ENCODE measurements around the gene DEXI. TPM values are rescaled to one million over a fixed set of nuclear protein-coding genes. Genes with fewer than 3 reads are reported as not detected.
"Not testable (repeated sequence)": the region's sequence is repeated elsewhere in the genome, so short reads cannot be mapped to it uniquely, and the experiment has no call there.

The DEXI gene
- total RNA-seq, 1 experiment from 2014 or later: 65.9 TPM

DNA sequence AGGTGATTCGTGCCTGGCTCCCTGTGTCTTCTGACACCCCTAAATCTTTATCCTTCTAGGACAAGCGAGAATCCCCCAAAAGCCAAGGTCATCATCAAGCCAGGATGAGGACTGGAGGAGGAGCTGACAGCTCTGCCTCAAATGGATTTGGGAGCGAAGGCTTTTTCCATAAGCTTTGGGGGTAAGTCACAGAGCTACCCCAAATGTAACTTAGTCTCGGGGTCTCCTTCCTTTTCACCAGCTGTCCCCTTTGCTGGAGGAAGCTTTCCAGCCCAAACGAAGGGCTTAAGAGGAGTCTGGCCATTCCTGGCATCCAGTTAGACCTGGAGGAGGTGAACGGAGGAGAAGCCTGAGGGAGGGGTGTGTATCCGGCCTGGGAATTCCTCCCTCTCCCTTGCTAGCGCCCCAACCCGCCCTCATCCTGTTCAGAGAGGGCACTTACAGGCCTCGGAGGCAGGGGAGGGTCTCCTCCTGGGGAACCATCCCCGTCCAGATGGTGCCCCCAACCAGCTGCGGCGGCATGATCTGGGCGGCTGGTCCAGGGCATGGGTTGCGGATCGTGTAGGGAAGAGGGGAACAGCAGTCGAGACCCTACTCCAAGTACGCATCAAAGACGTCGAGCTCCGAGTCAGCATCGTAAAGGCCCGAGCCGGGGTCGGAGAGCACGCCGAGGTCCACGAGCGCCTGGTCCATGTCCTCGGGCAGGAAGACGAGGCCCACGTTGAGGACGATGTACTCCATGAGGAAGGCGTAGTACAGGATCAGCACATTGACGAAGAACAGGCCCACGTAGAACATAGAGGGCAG, 938 bp downstream of the DEXI start:
- DNase-seq (ENCODE audit: low spot score): no peak

DNA sequence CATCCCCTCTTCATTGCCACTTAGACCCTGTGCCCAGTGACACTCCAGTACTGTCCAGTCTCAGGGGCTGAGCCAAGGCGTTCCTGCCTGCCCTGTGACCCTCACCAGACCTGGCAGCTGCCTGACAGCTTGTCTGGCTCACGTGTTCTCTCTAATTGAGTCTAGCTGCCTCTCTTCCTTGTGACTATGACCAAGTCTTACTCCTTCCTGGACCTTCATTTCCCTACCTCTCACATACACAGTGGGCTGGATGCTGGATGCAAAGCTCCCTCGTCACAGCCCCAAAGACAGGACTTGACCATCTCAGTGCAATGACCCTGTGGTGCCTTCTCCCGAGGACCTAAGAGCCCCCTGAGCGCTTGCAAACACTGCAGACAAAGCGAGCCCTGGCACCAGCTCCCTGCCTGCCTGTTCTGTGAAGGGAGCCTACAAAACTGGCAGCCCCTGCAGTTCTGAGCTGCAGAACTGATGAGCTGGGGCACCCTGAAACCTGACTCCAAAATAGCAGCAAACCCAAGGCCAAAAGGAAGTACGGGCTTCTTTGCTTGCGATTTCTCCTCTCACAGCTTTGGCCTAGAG, 1.7 kb downstream of the DEXI start:
- no peak for DNase-seq (ENCODE audit: low spot score)

GRCh38 chr16:10939649-10940234, 2.5 kb downstream of the DEXI start:
- DNase-seq (ENCODE audit: low spot score): no peak

- no peak for DNase-seq (ENCODE audit: low spot score)
Measured at GRCh38 chr16:10938796-10939648, 3.2 kb downstream of the DEXI start.

GRCh38 chr16:10938321-10938720, 3.9 kb downstream of the DEXI start:
- no peak for DNase-seq (ENCODE audit: low spot score)

DNA sequence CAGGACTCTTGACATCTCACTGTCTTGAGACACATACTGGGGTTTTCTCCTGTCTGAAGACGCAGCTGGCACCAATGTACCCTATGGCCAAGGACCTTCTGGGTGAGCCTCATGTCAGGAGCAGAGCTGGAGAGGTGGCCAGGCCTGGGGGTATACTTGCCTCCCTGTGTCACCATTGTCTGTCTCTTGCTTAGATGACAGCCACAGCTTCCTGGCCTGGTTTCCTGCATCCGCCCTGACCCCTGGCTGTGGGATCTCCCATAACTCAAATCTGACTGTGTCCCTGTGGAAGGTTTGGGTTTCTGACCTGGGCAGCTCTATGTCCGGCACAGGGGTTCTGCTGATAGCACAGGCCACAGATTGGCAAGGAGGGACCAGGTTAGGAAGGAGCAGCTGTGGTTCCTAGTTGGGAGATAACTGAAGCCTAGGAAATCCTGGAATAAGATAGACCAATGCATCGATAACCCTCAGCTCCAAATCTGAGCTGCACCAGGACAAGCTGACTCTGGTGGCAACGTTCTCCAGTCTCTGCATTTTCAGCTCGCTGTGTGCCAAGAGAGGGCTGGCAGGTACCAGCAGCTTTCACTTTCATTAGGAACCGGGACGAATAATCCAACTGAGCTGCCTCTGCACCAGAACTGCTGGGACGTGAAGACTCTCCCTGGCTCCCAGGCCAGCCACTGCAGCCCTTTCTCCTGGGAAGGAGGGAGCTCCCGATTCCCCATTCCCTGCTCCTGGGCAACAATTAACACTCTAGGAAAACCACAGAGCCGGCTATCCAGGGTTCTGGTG, 5.0 kb downstream of the DEXI start:
- DNase-seq (ENCODE audit: low spot score): no peak

DNA sequence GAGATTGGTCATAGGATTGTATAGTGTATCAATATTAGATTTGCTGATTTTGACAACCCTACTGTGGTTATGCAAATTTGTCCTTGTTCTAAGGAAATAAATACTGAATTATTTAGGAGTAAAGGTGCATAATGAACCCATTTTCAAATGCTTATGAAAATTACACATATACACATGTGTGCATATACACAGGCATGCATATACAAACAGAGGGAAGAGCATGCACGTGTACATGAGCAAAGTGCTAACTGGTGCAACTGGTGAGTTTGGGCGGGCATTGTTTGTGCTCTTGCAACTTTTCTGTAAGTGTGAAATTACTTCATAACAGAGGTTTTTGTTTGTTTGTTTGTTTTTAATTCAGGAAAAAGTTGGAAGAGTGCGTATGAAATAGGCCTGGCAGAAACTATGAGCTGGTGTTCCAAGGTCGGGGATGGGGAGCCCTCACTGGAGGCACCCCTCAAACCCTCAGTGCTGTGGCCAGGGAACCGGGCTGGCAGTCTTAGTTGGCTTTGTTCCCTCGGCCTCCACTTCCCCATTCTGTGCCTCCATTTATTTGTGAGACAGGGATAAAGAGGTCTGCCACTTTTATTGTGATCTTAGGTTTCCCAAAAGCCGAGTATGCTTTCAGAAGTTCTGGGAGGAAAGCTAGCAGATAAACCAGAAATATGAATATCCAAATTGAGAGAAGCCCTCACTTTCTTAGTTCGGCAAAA, 5.8 kb downstream of the DEXI start:
- DNase-seq (ENCODE audit: low spot score): no peak

GRCh38 chr16:10935226-10935915, 6.9 kb downstream of the DEXI start:
- no peak for DNase-seq (ENCODE audit: low spot score)

GRCh38 chr16:10934325-10935107, 7.8 kb downstream of the DEXI start:
- no peak for DNase-seq (ENCODE audit: low spot score)

GRCh38 chr16:10933865-10934264, 8.4 kb downstream of the DEXI start:
- no peak for DNase-seq (ENCODE audit: low spot score)

GRCh38 chr16:10932959-10933710, 9.1 kb downstream of the DEXI start:
- no peak for DNase-seq (ENCODE audit: low spot score)

- DNase-seq (ENCODE audit: low spot score): no peak
Measured at GRCh38 chr16:10931977-10932632, 10.2 kb downstream of the DEXI start.

- no peak for DNase-seq (ENCODE audit: low spot score)
Measured at GRCh38 chr16:10931134-10931533, 11.1 kb downstream of the DEXI start.

DNA sequence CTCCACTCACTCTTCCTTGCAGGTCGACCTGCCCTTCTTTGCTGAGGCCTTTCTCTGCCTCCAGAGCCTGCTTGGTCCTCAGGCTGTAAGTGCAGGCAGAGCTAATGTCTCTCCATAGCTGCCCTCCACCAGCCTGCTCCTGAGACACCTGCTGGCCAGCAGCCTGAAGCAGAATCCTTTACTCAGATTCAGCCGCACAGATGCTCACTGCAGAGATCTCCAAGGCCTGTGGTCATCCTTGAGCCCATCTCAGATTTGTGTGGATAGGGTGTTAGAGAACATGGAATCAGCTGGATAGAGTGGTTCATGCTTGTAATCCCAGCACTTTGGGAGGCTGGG, 11.5 kb downstream of the DEXI start:
- DNase-seq (ENCODE audit: low spot score): no peak

- DNase-seq (ENCODE audit: low spot score): no peak
Measured at GRCh38 chr16:10929853-10930754, 12.2 kb downstream of the DEXI start.

DNA sequence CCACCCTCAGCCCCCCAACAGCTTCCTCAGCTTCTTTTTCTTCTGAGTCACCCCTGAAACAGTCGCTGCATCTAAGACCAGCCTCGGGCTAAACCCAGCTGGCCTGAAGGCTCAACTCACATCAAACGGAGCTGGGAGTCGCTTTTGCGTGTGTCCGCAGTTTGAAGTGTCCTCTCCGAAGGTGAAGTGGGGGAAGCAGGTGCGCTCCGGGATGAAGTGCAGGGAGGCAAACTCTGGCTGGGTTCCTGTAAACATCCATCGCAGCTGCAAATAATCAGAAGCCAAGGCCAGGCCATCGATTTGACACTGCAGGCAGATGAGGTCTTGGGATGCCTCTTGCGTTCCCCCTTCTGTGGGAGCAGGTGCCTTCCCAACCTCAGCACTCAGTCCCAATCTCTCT, 13.2 kb downstream of the DEXI start:
- DNase-seq (ENCODE audit: low spot score): not testable (repeated sequence)

DNA sequence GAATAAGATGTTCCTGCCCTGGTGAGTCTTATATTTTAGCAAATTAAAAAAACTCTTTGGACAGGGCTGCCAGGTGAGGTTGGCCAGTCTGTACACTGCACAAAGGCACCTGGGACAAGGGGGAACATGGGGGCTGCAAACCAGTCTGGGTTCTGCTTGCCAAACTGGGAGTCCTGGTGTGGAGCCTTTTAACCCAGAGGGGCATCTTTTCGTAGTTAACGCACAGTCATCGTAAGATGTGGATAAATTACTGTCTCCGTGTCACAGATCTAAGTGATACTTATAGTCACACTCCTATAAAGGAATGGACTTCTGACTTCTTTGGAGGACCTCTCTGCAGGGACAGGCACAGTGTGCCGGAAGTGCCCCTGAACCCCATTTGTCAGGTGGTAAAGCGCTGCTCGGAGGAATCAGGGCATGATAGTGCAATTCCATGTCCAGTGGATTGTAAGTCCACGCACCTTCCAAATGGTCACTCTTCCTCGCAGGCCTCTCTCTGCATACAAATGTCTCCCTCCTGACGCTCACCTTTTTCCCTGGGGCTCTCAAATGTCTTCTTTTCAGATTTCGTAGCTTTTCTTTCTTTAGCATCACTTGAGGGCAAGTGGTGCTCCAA, 14.7 kb downstream of the DEXI start:
- DNase-seq (ENCODE audit: low spot score): no peak

Measured in A172 (cell line).